Stimulated activated CD4-positive, alpha-beta T cell treated with anti-CD3 and anti-CD28 coated beads, Interleukin-2, amount 100 ng/mL, for 48 hours (primary cell): ENCODE results near the gene TRPC4AP.

ENCODE experiments used
- DNase-seq, 2 donors: peaks; one replicate each; pipeline ENCODE4 v3.0.0-alpha.2; 2020

The TRPC4AP gene

DNA sequence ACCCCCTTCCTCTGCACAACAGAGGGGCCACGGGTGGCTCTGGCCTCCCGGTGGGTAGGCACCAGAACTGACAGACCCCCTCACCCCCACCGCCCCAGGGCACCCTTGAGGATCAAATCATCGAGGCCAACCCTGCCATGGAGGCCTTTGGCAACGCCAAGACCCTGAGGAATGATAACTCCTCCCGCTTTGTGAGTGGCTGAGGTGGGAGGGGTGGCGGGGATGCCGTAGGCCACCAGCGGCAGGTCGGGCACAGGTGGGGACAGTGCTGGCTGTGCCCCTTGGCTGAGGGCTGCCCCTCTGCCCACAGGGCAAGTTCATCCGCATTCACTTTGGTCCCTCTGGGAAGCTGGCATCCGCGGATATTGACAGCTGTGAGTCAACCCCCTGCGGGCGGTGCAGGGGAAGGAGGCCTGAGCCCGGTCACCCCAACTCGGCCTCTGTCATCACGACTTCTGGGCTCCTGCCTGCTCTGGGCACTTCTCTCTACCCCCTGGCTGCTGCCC lies 107.8 kb downstream of the TRPC4AP start:
- no peak for DNase-seq

DNA sequence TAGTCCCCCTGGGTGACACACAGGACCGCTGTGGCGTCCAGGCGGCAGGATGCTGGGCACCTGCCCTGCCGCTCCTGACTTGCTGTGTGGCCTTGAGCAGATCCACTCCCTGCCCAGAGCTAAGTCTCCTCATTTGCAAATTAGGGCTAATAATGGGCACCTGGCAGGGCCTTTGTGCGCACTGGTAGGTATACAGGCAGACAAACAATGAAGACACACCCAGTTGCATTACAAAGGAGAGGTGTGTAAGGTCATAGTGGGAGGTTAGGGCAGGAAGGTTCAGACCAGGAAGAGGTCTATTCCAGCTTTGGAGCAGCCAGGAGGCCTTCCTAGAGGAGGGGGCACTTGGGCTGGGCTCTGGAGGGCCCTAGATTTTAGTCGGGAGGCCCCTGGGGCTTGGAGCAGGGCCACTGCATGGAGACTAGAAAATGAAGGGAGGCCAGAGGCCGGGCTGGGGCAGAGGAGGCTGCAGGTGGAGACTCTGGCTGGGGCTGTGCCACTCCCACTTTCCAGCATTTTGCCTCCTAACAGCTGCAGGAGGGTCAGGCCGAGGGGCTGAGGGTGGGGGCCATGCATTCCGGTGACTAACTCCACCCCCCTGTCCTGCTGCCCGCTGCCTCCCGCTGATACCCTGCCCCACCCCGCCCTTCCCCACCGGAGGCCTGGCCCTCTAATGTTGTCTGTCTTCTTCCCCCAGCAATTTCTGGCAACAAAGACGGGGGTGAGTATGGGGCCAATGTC lies 108.4 kb downstream of the TRPC4AP start:
- DNase-seq = no peak

DNA sequence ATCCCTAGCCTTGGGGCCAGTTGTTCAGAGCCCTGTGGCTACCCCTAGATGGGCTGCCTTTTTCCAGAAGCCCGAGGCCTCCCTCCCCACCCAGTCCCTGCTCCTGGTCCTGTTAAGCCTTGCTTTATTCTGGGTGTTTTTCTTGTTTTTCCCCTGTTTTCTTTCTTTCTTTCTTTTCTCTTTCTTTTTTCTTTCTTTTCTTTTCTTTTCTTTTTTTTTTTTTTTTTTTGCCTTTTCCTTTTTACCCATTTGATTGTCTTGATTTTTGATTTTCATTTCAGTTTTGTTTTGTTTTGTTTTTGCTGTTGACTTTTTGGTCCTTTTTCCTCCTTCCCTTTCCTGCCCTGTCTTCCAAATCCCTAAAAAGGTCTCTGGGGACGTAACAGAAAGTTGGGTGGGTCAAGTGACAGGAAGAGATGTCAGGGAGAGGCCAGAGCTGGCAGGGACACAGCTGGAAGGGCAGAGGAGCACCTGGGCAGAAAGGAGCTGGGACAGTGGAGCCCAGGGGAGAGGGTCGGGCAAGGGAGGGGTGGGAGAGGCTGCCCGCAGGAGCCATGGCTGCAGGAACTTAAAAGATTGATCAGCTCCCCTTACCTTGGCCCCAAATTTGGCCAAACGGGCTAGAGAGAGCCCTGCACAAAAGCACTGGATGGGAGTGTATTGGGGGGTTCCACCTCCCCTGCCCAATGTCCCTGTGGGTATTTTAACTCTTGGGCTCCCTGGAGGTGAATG lies 109.4 kb downstream of the TRPC4AP start:
- no peak for DNase-seq

DNA sequence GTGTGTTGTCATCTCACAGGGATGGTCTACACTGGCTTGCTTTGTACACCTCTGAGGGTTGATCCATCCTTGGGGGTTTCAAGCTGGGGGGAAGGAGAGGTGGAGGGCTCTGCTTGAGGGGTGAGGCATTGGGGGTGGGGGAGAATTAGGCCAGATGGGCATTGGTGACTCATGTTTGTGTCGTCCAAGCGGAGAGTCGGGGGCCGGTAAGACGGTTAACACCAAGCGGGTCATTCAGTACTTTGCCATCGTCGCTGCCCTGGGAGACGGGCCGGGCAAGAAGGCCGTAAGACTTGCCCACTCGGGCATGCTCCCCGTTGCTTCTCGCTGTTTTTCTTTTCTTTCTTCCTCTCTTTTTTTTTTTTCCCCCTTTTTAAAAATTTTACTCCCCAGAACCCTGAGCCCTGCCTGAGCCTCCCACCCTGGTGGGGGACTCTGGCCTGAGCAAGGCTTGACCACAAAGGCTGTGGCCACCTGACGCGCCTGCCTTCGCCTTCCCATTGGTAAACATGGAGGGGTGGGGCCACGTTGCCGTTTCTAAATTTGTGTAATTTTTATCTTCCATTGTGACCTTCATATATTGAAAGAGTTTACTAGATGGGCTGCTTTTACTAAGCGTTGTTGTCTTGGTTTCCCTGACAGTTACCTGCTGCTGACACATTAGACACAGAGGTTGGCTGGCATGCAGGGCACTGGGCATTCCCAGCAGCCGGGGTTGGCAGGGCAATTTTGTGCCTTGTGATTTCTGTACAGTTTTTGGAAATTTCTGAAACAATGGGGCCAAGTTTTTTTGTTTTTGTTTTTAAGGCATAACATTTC lies 110.1 kb downstream of the TRPC4AP start:
- DNase-seq = no peak

DNA sequence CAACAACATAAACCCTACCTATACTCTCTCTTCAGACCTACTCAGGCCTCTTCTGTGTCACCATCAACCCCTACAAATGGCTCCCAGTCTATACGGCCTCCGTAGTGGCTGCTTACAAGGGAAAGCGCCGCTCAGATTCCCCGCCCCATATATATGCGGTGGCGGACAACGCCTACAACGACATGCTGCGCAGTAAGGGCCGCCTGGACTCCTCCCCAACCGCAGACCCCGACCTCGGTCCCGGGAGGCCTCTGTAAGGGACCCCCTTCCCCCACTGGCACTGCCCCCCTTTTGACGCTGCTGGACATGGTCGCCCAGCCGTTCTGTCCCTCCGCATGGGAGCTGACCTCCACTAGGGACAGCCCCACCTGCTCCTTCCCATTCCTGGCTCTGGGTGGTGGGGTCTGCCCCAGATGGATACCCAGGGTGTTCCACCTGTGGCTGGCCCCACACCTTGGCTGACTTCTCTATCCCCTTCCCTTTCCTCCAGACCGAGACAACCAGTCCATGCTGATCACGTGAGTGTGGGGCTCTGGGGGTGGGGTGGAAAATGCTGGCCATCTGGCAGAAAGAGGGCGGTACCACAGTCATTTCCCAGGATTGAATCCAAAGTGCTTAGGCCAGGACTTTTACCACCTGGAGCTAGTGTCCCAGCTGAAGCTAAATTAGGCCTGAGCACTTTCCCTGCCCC lies 111.9 kb downstream of the TRPC4AP start:
- DNase-seq = no peak

DNA sequence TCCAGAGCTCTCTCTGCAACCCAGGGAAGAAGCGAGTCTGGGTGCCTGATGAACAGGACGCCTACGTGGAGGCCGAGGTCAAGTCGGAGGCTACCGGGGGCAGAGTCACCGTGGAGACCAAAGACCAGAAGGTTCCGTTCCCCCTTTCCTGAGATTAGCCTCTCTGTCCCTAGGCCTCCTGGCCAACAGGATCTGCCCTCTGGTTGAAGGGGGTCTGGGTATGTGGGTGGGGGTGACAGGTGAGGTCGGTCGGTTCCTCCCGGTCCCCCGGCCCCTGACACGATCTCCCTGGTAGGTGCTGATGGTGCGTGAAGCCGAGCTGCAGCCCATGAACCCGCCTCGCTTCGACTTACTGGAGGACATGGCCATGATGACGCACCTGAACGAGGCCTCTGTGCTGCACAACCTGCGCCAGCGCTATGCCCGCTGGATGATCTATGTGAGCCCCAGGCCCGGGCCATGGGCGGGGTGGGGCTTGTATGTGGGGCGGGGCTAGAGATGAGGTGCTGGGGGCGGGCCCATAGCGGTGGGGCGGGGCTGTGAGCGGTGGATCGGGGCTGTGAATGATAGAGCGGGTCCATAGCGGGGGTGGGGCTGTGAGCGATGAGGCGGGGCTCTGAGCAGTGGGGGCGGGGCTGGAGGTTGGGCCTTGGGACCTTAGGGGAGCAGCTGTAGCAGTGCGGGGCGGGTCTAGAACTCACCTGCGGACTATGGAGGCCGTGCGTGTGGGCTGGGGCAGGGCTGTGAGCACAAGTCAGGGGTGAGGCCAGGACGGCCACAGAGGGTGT lies 113.0 kb downstream of the TRPC4AP start:
- no peak for DNase-seq

DNA sequence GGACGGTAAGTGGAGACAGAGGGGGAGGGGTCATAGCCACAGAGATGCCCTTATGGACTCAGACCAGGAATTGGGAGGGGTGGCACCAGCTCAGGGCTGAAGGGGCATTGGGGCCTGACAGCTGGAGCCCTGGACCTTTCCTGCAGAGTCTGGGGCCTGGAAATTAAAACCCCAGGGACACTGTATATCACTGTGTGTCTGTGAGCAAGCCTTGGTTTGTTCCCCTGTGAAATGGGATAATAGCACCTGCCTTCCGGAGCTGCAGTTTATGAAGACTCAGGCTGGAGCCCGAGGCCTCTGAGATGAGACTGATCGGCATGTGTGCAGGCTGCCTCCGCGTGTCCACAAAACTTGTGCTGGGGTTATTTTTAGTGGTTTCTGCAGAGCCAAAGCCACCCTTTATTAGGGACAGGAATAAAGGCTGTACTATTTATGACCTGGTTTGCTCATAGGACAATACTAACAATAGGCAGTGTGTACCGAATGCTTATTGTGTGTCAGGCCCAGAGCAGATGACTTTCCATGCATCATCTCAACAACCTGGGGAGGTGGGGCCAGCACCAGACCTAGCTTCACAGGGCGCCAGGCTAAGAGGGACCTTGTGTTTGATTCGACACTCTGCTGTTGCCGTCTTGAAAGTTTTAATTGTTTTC lies 114.4 kb downstream of the TRPC4AP start:
- DNase-seq = no peak

DNA sequence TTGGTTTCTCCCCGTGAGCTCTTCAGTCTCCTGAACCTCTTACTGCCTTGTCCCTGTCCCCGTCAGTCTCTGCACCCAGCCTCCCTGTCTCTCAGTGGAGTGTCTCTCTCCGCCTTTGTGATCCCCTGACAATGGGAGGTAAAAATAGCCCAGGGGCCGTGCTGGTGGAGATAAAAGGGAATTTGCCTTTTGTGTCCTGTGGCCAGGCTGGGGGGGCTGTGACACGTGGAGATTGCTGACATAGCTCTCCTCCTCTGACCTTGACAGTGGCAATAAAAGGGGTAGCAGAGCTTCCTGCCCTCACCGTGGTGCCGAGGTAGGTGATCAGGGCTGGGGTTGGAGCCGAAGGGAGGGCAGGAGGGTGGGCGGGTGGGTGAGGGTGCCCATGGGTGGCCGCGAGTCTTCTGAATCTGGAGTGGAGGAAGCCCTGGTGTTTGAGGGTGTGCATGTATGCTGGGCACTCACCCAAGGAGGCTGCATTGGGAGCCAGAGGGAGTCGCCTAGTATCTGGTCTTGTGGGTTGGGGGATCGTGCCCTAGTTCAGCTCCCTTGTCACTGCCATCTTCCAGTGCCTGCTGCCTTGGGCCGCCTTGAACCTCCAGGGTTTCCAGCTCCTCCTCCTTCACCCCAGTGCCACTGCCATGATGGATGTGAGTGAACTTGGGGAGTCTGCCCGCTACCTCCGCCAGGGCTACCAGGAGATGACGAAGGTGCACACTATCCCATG lies 115.1 kb downstream of the TRPC4AP start:
- no peak for DNase-seq

DNA sequence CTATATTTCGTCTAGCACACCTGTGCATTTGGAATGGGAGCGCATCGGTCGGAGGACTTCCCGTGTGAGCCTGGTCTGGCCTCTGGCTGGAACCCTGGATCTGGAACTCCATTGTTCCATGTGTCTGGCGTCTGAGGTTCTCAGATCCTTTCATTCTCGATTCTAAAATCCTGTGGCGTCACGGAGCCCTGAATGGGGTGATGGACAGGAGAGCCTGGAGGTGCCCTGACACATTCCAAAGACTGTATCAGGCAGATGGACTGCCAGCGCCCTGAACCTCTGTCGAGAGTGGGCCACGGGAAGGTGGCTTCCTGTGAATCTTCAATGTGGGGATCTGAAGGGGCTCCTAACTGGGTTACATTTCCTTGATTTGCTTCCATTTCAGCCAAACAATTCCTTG lies 116.3 kb downstream of the TRPC4AP start:
- DNase-seq = no peak

DNA sequence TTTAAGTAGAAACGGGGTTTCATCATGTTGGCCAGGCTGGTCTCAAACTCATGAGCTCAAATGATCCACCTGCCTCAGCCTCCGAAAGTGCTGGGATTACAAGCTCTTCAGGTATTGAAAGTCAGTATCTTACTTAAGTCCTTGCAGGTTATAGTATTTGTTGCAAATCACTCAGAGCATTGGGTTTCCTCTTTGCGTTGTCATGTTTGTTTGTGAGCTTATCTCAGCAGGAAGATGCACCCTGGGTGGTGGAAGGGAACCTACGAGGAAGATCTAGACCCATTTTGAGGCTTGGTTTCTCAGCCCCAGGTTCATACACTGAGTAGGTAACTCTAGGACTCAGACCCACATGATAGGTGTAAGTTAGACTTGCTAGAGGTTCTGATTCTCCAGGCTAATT lies 118.4 kb downstream of the TRPC4AP start:
- DNase-seq = no peak

DNA sequence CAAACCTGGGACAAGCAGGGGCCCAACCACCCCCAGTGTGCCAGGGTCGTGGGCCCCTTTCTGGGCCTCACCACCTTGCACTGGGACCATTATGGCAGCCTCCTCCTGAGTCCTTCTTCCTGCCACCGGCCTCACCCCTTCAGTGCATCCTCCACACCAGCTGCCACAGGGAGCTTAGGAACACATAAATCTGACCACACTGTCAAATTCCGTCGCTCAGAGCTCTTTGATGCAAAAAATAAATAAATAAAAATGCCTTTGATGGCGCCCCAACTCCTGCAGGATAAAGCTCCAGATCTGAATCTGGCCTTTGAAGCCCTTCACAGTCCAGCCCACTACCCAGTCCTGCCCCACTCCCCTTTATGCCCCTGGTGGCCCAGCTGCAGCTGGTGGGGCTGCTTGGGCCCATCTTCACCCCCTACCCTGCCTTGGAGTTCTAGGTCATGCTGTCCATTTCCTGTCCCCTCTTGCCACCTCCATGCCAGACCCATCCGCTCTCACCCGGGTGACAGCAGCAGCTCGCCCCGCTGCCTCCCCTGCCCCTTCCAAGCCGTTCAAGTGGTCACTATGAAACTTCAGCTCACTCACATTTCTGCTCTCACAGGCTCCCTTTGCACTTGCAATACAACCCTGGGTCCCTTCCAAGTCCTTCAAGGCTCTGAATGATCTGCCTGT lies 120.9 kb downstream of the TRPC4AP start:
- DNase-seq = no peak

DNA sequence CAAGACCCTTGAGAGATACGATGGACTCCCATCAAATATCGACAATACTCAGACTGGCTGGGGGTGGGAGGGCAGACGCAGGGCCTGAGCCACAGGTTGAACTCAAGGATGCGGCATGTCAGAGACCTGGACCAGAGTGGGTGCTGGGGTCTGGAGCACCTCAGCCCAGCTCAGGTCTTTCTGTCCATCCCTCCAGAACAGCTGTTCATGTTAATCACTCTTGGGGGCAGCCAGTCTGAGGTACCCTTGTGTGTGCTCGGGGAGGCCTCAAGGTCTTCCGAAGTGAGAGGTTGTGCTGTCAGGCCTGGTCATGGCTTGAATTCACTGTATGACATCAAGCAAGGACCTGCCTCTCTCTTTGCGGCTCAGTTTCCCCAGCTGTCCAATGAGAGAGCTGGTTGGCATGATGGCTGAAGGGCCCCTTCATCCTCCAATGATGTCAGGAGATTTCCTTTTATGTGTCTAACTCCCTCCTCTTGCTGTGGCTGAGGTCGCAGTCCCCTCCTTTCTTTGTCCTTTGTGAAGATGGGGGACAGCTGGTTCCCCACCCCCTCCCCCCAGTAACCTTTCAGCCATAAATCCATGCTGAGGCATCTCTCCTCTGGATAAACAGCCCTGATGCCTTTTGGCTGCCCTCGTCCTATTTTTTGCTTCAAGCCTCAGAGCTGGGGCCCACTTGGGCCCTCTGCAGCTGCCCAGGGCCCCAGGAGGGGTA lies 121.6 kb downstream of the TRPC4AP start:
- DNase-seq = no peak

DNA sequence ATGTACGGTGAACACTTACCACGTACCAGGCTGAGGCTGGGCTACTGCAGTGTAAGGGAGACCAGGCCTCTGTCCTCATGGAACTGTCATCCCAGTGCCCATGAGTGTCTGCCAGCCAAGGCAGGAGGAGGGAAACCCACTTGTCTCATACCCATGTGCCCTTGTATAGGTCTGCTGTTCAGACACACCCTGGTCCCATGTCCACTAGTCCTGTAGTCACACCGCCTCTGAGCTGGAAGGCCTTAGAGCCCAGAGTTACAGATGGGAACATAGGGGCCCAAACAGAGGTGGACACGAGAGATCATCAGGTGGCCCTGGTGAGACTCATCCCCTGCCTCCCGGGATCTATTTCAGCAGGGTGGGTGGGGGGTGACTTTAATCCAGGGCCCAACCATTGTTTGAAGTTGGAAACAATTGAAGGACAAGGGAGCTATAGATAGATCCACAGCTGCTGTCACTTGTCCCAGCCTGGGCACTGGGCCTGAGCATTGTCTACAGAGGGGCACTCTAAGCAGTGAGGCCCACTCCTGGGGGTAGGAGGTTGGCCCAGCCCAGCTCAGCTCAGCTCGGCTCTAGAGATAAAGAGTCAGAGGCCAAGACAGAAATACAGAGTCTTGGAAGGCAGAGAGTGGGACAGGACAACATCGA lies 122.3 kb downstream of the TRPC4AP start:
- DNase-seq = no peak

DNA sequence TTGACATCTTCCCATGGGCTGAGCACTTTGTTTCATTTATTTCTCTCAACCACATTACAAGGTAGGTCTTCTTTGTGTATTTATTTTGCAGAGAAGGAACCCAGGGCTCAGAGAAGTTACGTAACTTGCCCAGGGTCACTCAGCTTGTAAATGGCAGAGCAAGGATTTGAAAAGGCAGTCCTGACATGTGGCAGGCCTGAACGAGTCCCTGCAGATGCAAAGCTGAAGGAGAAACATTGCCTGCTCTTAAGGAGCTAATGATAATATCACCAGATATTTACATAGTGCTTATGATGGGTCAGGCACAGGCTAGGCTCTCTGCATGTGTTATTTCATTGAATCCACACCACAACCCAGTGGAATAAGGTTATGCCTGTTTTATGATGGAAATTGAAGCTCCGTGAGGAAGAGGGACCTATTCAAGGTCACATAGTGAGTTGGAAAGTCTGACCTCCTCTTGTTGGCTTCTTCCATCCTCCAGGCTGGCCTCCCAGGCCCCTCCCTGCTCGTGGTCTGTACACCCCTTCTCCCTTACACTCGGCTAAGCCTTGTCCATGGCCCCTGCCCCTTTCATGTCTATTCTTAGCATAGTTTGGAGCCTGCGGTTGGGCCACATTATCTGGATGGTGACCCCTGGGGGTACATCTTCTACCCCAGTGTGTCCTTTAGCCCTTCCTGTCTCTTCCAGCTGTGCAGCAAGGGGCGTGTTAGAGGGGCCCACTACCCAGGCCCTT lies 124.4 kb downstream of the TRPC4AP start:
- DNase-seq = no peak

DNA sequence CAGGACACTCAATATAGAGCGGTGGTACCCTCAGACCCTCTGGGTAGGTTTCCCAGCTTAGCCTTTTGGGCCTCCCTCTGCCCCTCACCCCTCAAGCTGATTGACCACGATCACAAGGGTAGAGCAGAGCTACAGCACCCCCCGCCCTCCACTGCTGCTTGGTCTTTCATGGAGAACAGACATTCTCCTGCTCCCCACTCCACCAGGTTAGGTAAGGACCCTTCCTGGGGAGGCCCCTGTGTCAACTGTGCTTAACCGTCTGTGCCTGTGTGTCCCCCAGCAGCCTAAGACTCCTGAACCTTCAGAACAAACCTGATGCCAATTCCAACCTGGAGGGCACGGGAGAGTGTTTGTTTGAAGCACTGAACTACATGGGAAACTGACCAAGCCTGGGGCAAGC lies 125.2 kb downstream of the TRPC4AP start:
- no peak for DNase-seq

DNA sequence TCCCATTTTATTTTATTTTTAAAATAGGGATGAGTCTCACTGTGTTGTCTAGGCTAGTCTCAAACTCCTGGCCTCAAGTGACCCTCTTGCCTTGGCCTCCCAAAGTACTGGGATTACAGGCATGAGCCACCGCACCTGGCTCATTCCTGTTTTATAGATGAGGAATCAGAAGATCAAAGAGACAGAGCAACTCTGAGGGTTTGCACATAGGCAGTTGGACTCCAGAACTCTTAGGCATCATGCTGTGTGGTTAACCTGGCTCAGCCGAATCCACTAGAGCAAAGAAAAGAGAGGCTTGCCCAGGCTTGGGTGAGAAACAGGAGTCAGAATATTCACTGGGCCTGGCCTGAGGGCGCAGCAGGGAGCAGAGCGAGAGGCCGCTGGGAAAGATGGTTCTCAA lies 127.6 kb downstream of the TRPC4AP start:
- DNase-seq = no peak

DNA sequence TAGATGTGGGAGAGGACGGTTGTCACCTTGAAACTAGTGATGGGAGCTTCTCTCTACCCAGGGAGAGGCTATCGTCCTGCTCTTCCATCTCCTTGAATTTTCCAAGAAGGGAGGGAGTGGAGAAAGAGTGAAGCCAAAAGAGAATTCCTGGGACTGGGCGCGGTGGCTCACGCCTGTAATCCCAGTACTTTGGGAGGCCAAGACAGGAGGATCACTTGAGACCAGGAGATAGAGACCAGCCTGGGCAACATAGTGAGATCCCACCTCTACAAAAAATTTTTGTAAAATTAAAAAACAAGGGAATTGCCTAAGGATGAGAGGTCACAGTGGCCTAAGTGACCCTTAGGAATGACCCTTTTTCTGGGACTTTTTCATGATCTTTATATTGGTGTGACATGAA lies 128.1 kb downstream of the TRPC4AP start:
- no peak for DNase-seq

DNA sequence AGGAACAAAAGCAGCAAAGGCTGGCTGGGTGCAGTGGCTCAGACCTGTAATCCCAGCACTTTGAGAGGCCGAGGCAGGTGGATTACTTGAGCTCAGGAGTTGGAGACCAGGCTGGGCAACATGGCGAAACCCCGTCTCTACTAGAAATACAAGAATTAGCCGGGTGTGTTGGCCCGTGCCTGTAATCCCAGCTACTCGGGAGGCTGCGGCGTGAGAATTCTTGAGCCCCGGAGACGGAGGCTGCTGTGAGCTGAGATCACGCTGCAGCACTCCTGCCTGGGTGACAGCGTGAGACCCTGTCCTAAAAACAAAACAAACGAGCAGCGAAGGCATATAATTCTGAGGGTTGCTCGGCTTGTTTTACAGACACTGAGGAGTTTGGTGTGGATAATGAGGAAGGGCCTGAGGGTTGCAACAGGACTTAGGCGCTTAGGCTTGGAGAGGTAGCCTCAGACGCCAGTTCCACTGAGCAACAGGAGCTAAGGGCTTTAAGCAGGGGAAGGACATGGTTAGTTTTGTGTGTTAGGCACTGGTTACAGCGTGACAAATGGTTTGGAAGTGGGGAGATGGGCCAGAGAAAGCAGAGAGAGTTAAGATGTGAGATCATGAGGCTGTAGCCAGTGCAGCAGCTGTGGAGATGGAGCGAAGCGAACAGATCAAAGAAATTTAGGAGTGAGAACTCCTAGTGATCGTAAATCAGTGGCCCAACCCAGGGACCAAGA lies 135.7 kb downstream of the TRPC4AP start:
- no peak for DNase-seq
